Measurements from ENCODE around the gene CTNNB1. TPM values are rescaled to one million over a fixed set of nuclear protein-coding genes. Genes with fewer than 3 reads are reported as not detected.

CTNNB1 gene
- total and polyA plus RNA-seq, 8 donors = 65.7 to 658 (median 203) TPM

DNA sequence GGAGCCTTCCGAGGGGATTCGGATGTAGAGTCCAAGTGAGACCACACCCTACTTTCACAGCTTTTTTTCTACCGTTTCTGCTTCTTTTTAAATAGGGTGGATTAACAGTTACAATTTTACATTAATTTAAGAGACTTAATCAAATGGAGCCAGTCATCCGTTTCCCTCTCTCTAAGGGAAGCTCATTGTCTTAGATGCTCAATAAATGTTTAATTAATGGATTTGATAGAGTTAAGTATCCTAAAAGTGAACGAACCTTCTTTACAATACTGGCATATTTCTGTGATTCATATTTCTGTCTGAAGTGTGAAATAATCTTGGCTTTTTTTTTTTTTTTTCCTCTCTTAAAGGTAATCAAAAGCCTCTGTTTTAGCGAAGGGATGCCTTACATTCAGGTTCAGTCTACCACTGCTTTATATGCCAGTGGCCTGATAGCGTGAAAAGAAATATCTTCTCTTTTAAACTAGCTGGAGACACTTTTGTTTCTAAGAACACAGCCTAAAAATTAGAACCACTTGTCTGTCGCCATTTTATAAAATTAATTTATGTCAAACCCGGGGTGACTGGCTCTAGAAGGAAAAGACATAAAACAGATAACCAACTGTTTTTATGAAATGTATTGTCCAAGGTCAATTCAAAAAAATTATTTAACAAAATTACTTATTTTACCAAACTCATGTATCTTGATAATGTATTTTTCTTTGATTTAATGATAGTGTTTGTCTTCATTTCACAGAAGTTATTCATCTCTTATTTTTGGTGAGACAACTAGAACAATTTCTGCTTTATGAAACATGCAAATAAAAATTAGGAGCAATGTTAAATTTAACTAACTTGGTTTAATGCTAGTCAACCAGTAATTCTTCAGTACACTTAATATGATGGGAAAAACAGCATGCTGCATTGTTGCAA is 2.5 kb upstream of the CTNNB1 start:
- Histone ChIP-seq H3K27ac (no peak overlapping the region), H3K4me1 (peaks cover 5 to 15% (median 13%) of the 10 kb centered on the region in 4 donors), H3K27me3 (no peaks in the 10 kb centered on the region), H3K4me3 (no peak overlapping the region), H3K9me3 (no peaks in the 10 kb centered on the region), H3K36me3 (no peaks in the 10 kb centered on the region)
- TF ChIP-seq POLR2A (IDR thresholded peaks at IDR 0.05) (no peak), EP300 (IDR thresholded peaks at IDR 0.05) (no peak), POLR2AphosphoS5 (IDR thresholded peaks at IDR 0.05) (no peak)
- no peak for DNase-seq
- intact Hi-C loops (cut with DNase I; ENCODE audit: low total_unique reads) = no loop called here
- whole genome bisulfite sequencing, 5 donors = 76 to 88% (median 79%) methylated on average over 9 of the region's 9 CpGs

DNA sequence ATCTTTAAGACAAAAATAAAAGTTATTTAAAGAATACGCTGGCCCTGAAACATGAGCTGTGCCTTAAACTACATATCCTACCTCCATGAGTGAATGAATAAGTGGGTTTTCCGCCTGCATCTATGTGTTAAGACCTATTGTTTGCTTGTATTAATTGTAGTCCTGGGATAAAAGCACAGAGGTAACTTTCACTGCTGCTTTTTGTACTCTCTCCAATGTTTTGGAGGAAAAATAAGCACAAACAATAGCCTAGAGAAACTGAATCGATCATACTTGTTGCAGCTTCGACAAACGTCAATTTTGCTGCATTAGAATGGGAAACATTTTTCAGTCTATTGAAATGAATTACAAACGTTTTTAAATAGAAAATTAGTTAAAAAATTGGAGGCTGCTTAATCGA is 1.3 kb upstream of the CTNNB1 start:
- intact Hi-C loops (cut with DNase I; ENCODE audit: low total_unique reads) = no loop called here
- Histone ChIP-seq H3K27me3 (no peaks in the 10 kb centered on the region), H3K9me3 (no peaks in the 10 kb centered on the region), H3K4me3 (peak overlapping the region in 1 of 4 donors; percentile 81), H3K4me1 (peaks cover 13 to 28% (median 26%) of the 10 kb centered on the region in 4 donors), H3K27ac (no peak overlapping the region), H3K36me3 (no peaks in the 10 kb centered on the region)
- DNase-seq = no peak
- WGBS, 5 donors = 74 to 84% (median 78%) methylated on average over 7 of the region's 7 CpGs
- TF ChIP-seq POLR2A (IDR thresholded peaks at IDR 0.05) = no peak
- TF ChIP-seq, protein P1, sequence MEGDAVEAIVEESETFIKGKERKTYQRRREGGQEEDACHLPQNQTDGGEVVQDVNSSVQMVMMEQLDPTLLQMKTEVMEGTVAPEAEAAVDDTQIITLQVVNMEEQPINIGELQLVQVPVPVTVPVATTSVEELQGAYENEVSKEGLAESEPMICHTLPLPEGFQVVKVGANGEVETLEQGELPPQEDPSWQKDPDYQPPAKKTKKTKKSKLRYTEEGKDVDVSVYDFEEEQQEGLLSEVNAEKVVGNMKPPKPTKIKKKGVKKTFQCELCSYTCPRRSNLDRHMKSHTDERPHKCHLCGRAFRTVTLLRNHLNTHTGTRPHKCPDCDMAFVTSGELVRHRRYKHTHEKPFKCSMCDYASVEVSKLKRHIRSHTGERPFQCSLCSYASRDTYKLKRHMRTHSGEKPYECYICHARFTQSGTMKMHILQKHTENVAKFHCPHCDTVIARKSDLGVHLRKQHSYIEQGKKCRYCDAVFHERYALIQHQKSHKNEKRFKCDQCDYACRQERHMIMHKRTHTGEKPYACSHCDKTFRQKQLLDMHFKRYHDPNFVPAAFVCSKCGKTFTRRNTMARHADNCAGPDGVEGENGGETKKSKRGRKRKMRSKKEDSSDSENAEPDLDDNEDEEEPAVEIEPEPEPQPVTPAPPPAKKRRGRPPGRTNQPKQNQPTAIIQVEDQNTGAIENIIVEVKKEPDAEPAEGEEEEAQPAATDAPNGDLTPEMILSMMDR (IDR thresholded peaks at IDR 0.05) = no peak
- TF ChIP-seq EP300 (IDR thresholded peaks at IDR 0.05) = no peak
- TF ChIP-seq POLR2AphosphoS5 (IDR thresholded peaks at IDR 0.05) = no peak

DNA sequence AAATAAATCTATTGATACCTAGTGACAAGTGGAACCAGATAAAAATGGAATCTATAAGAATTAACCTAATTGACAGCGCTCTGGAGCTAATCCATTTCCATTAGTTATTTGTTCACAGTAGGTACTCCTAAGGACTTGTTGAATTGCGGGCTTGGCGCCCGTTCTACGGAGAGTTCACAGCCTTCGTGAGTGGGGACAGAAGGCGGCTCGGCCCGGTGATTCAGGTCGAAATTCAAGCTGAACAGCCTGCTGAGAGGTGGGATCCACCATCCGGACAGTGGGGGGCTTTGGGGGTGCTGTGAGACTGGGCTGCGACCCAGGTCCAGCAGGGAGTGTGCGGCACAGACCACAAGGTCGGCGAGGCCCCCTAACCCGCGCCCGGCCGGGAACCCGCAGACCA is 779 bp upstream of the CTNNB1 start:
- TF ChIP-seq, protein P1 (IDR thresholded peaks at IDR 0.05) = no peak
- no peak for TF ChIP-seq EP300 (IDR thresholded peaks at IDR 0.05)
- TF ChIP-seq POLR2AphosphoS5 (IDR thresholded peaks at IDR 0.05) = no peak
- peak; percentile 39 to 62 for DNase-seq
- Histone ChIP-seq H3K36me3 (no peaks in the 10 kb centered on the region), H3K27me3 (no peaks in the 10 kb centered on the region), H3K4me1 (peaks cover 13 to 33% (median 31%) of the 10 kb centered on the region in 4 donors), H3K9me3 (no peaks in the 10 kb centered on the region), H3K4me3 (peak overlapping the region; percentile 73 to 97 (median 87)), H3K27ac (peak overlapping the region; percentile 95 to 99 (median 96))
- intact Hi-C loops (cut with DNase I; ENCODE audit: low total_unique reads) = no loop called here
- 7 to 19% (median 9%) methylated on average over 11 to 20 of the region's 20 CpGs for WGBS, 5 donors

DNA sequence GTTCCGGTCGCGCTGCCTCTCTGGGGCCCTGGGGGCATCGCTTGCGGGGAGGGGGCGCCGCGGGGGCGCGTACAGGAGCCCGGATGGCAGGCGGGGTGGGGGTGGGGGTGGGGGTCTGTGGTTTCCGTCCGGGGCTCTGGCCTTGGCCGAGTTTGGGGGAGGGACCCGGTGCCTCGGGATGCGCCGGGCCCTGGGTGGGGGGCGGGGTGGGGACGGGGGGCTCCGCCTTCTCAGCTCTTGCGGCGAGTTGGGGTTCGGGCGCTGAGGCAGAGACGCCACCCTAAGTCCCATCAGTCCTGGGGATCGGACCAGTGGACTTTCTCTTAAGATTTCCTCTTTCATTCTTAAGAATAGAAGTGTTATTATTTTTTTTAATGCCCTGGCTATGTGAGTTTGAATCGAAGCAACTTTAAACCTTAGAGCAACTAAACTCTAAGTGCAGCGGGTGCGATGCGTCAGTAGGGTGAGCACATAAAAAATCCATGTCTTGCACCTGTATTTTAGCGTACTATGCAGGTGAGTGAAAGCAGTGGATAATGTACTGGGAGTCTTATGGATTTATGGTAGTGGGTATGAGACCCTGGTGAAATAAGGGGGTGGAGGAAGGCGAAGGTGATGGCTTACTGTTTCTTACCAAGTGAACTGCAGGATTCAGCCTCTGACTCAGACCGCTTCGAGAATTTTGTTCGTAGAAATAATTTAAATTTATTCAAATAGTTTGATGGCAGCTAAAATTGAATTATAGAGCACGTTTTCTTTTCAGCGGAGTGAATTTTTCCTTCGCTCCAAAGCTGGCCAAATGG is 762 bp downstream of the CTNNB1 start:
- Histone ChIP-seq H3K36me3 (no peaks in the 10 kb centered on the region), H3K27ac (peak overlapping the region; percentile 95 to 99 (median 96)), H3K4me1 (peaks cover 25 to 48% (median 46%) of the 10 kb centered on the region in 4 donors), H3K27me3 (no peaks in the 10 kb centered on the region), H3K4me3 (peak overlapping the region; percentile 73 to 97 (median 87)), H3K9me3 (no peaks in the 10 kb centered on the region)
- peak in 1 of 2 donors; percentile 79 for DNase-seq
- 0 to 1% (median 0%) methylated on average over 24 to 40 of the region's 40 CpGs for WGBS, 5 donors
- intact Hi-C loops (cut with DNase I; ENCODE audit: low total_unique reads) = no loop called here
- TF ChIP-seq, protein P1 (IDR thresholded peaks at IDR 0.05) = no peak
- TF ChIP-seq POLR2A (IDR thresholded peaks at IDR 0.05) (no peak), POLR2AphosphoS5 (IDR thresholded peaks at IDR 0.05) (no peak), EP300 (IDR thresholded peaks at IDR 0.05) (no peak)
